Smooth muscle cell (in vitro differentiated cells): Measurements from ENCODE around the gene CDC25A. TPM values are rescaled to one million over a fixed set of nuclear protein-coding genes. Genes with fewer than 3 reads are reported as not detected.

ENCODE experiments used
- DNase-seq: peaks from one replicate; lab custom pipeline; 2025; ENCODE audit not compliant: unreplicated experiment; lab: John Stamatoyannopoulos, UW
- H2AFZ ChIP-seq: fragments of 200-600 bp; sonication (generic); 2 replicates; pipeline ENCODE4 v1.6.0; 2016; ENCODE audit warnings: antibody characterized with exemption, low read depth, mild to moderate bottlenecking
- H3F3A ChIP-seq: fragments of 200-600 bp; sonication (generic); 2 replicates; pipeline ENCODE4 v1.6.0; 2017; ENCODE audit warnings: antibody characterized with exemption, low read depth
- H3K27ac ChIP-seq: fragments of 200-600 bp; sonication (generic); 2 replicates; pipeline ENCODE4 v1.5.1; 2016; ENCODE audit warnings: low read depth, mild to moderate bottlenecking
- H3K27me3 ChIP-seq: fragments of 200-600 bp; sonication (generic); 2 replicates; pipeline ENCODE4 v1.6.1; 2016; ENCODE audit warnings: low read depth, mild to moderate bottlenecking
- H3K36me3 ChIP-seq: fragments of 200-600 bp; sonication (generic); 2 replicates; pipeline ENCODE4 v1.5.1; 2016; ENCODE audit warnings: low read depth
- H3K4me1 ChIP-seq: fragments of 200-600 bp; sonication (generic); 2 replicates; pipeline ENCODE4 v1.5.1; 2016; ENCODE audit warnings: low read depth
- H3K4me2 ChIP-seq: fragments of 200-600 bp; sonication (generic); 2 replicates; pipeline ENCODE4 v1.6.0; 2016; ENCODE audit warnings: mild to moderate bottlenecking
- H3K4me3 ChIP-seq: fragments of 200-600 bp; sonication (generic); 2 replicates; pipeline ENCODE4 v1.5.1; 2016; ENCODE audit warnings: mild to moderate bottlenecking
- H3K79me2 ChIP-seq: fragments of 200-600 bp; sonication (generic); 2 replicates; pipeline ENCODE4 v1.6.0; 2016; ENCODE audit warnings: low read depth, mild to moderate bottlenecking
- H3K9ac ChIP-seq: fragments of 200-600 bp; sonication (generic); 2 replicates; pipeline ENCODE4 v1.6.0; 2016; ENCODE audit warnings: low read depth
- H3K9me3 ChIP-seq: fragments of 200-600 bp; sonication (generic); replicated peaks from 2 replicates; pipeline ENCODE4 v1.5.1; 2016; ENCODE audit warnings: low read depth
- H4K20me1 ChIP-seq: fragments of 200-600 bp; sonication (generic); 2 replicates; pipeline ENCODE4 v1.6.0; 2016; ENCODE audit warnings: low read depth
- CTCF ChIP-seq: fragments of 200-600 bp; sonication (generic); IDR thresholded peaks from 2 replicates; pipeline ENCODE4 v1.5.1; 2017; ENCODE audit warnings: borderline replicate concordance, mild to moderate bottlenecking, antibody characterized with exemption; ENCODE audit not compliant: insufficient read depth, poor library complexity, severe bottlenecking
- WGBS: methylation state at CpG from one replicate; pipeline ENCODE4 v1.1.7; 2016; ENCODE audit warnings: low lambda C conversion rate; 5-methylcytosine and 5-hydroxymethylcytosine counted together
- polyA plus RNA-seq: library from polyadenylated mRNA; unstranded; fragments of >200 nt; fragmentation: Nextera tagmentation; extraction: Ambion mirVana; gene quantifications from 2 replicates; pipeline ENCODE4 v1.2.1, GENCODE V29; 2016
- total RNA-seq: library from RNA; depleted of rRNA; stranded (reverse); fragments of >200 nt; gene quantifications from 2 replicates; pipeline ENCODE4 v1.2.3, GENCODE V29; 2014

CDC25A gene
- total and polyA plus RNA-seq, 2 experiments from 2014 or later = 2.5 to 4.2 TPM

DNA sequence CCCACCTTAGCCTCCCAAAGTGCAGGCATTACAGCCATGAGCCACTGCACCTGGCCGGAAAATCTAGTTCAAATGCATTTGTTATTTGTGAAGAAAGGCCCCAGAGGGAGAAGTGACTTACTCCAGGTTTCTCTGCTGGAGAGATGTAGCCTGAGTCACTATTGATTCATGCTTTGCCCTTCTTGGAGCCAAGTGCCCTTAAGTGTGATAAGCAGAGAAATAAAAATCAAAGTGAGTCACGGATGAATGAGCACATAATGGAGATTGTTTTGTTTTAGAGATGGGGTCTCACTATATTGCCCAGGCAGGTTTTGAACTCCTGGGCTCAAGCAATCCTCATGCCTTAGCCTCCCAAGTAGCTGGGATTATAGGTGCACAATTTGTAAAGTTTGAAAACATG is 33.1 kb downstream of the CDC25A start:
- no peak overlapping the region for H3K27ac ChIP-seq
- no peaks in the 10 kb centered on the region for H3K27me3 ChIP-seq
- no peaks in the 10 kb centered on the region for H3K4me1 ChIP-seq
- no peaks in the 10 kb centered on the region for H3F3A ChIP-seq
- no peaks in the 10 kb centered on the region for H3K36me3 ChIP-seq
- H2AFZ ChIP-seq = no peak overlapping the region
- TF ChIP-seq CTCF = no peak
- H3K9me3 ChIP-seq = no peaks in the 10 kb centered on the region
- H3K9ac ChIP-seq = no peak overlapping the region
- H3K4me3 ChIP-seq = no peak overlapping the region
- WGBS = 77% methylated on average over 2 of the region's 2 CpGs
- DNase-seq = no peak
- no peaks in the 10 kb centered on the region for H3K79me2 ChIP-seq
- H3K4me2 ChIP-seq = no peak overlapping the region
- no peaks in the 10 kb centered on the region for H4K20me1 ChIP-seq

GRCh38 chr3:48151807-48152427 is 36.3 kb downstream of the CDC25A start:
- TF ChIP-seq CTCF = no peak
- WGBS = 61% methylated on average over 8 of the region's 8 CpGs
- no peak overlapping the region for H3K27ac ChIP-seq

DNA sequence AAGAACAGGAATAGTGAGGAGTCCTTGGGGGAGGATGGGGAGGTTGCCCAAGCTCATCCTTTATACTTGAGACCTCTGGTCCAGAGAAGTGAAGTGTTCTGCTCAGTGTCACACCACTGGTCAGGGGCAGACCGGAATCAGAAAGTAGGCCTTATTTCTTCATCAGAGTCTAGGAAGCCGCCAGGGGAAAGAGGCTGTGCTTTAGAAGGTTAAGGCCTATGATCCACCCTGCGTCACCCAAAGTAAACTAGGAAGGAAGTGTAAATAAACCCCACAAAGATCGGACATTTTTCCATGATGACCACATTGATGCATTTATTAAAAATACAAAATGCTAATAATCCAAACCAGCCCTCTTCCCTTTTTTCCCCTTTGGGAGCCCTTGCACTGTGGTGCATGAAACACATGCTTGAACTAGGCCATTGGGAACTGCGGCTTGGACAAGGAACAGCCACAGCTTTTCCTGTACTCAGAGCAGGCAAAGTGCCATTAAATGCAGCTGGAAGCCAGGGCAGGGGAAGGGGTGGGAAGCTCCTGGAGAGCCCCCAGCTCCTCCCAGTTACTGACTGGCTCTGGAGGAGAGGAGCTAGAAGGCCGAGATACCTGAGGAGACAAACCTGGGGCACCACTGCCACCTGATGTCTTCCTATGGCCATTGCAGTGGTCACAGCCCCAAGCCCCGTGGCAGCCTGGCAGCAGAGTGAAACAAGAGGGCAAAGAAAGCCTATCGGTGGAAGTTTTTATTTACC is 37.0 kb downstream of the CDC25A start:
- H3K4me1 ChIP-seq = no peaks in the 10 kb centered on the region
- no peak overlapping the region for H3K4me2 ChIP-seq
- no peak overlapping the region for H3K27ac ChIP-seq
- H3K9ac ChIP-seq = no peak overlapping the region
- 47% methylated on average over 8 of the region's 8 CpGs for WGBS
- no peak overlapping the region for H3K4me3 ChIP-seq
- no peaks in the 10 kb centered on the region for H3K27me3 ChIP-seq
- peak; percentile 34 for DNase-seq
- H2AFZ ChIP-seq = peak overlapping the region; percentile 47
- no peaks in the 10 kb centered on the region for H4K20me1 ChIP-seq
- peak; percentile 87 for TF ChIP-seq CTCF
- no peaks in the 10 kb centered on the region for H3K9me3 ChIP-seq
- H3K36me3 ChIP-seq = no peaks in the 10 kb centered on the region
- H3K79me2 ChIP-seq = no peaks in the 10 kb centered on the region
- no peaks in the 10 kb centered on the region for H3F3A ChIP-seq

More at GRCh38 chr3:48151807-48152427, 36.3 kb downstream of the CDC25A start:
- H3F3A ChIP-seq = no peaks in the 10 kb centered on the region
- no peaks in the 10 kb centered on the region for H4K20me1 ChIP-seq
- H3K4me2 ChIP-seq = no peak overlapping the region
- H3K9ac ChIP-seq = no peak overlapping the region
- no peak for DNase-seq
- no peaks in the 10 kb centered on the region for H3K27me3 ChIP-seq
- no peaks in the 10 kb centered on the region for H3K9me3 ChIP-seq
- H3K4me1 ChIP-seq = no peaks in the 10 kb centered on the region
- H3K79me2 ChIP-seq = no peaks in the 10 kb centered on the region
- H3K4me3 ChIP-seq = no peak overlapping the region
- H3K36me3 ChIP-seq = no peaks in the 10 kb centered on the region
- peak overlapping the region; percentile 47 for H2AFZ ChIP-seq
